K562 (cell line): Measurements from ENCODE around the gene ZBTB47. TPM values are rescaled to one million over a fixed set of nuclear protein-coding genes. Genes with fewer than 3 reads are reported as not detected.

Experiments used
- CHD4 ChIP-seq: fragments of 200-600 bp; sonication (generic); IDR thresholded peaks from 3 replicates; pipeline ENCODE4 v1.6.1; 2012; ENCODE audit warnings: low read depth, mild to moderate bottlenecking, mixed read lengths, low read length, inconsistent platforms; ENCODE audit not compliant: insufficient read depth, insufficient replicate concordance, poor library complexity, severe bottlenecking
- DMBX1 ChIP-seq: fragments of 250-450 bp; sonication (Bioruptor Pico); IDR thresholded peaks from 2 replicates; pipeline ENCODE4 v1.8.0; 2022; ENCODE audit warnings: inconsistent platforms, mild to moderate bottlenecking, moderate library complexity, borderline replicate concordance
- EGR1 ChIP-seq: fragments of 450-650 bp; conservative IDR thresholded peaks from 2 replicates; pipeline ENCODE4 v1.6.1; 2017; ENCODE audit warnings: mild to moderate bottlenecking
- ESRRA ChIP-seq: fragments of 450-650 bp; IDR thresholded peaks from 2 replicates; pipeline ENCODE4 v1.6.1; 2014; ENCODE audit warnings: low read depth, mild to moderate bottlenecking, moderate library complexity, borderline replicate concordance
- KLF6 ChIP-seq: fragments of 250-450 bp; sonication (Bioruptor Pico); IDR thresholded peaks from 2 replicates; pipeline ENCODE4 v1.4.0; 2020; ENCODE audit warnings: mild to moderate bottlenecking, moderate library complexity, borderline replicate concordance
- L3MBTL2 ChIP-seq: fragments of 450-650 bp; IDR thresholded peaks from 2 replicates; pipeline ENCODE4 v1.6.1; 2016; ENCODE audit warnings: mild to moderate bottlenecking, moderate library complexity
- NUFIP1 ChIP-seq: fragments of 450-650 bp; IDR thresholded peaks from 2 replicates; pipeline ENCODE4 v1.6.1; 2018; ENCODE audit not compliant: partially characterized antibody
- SMAD3 ChIP-seq: fragments of 450-650 bp; formaldehyde crosslinking; conservative IDR thresholded peaks from 2 replicates; pipeline ENCODE4 v1.4.0; 2020; ENCODE audit warnings: mild to moderate bottlenecking
- SMARCA5 ChIP-seq: fragments of 450-650 bp; IDR thresholded peaks from 2 replicates; pipeline ENCODE4 v1.6.1; 2016
- ZNF561 ChIP-seq: fragments of 450-650 bp; formaldehyde crosslinking; conservative IDR thresholded peaks from 2 replicates; pipeline ENCODE4 v1.4.0; 2020; ENCODE audit warnings: mild to moderate bottlenecking, moderate library complexity
- ZNF696 ChIP-seq: fragments of 250-450 bp; sonication (Bioruptor Pico); conservative IDR thresholded peaks from 2 replicates; pipeline ENCODE4 v1.4.0; 2020; ENCODE audit warnings: mild to moderate bottlenecking, moderate library complexity
- polyA plus RNA-seq, 8 experiments: library from polyadenylated mRNA; depleted of rRNA in 4 of 8; stranded (reverse) in 5 of 8; unstranded in 3 of 8; fragments of >200 nt; fragmentation: Nextera tagmentation in 2 of 8; fragmentation: Illumina TruSeq in 1 of 8; extraction: Ambion mirVana in 2 of 8; extraction: Trizol in 1 of 8; gene quantifications; 2 replicates each; pipeline versions ENCODE4 v1.2.1 to v1.2.3, GENCODE V29; 2011 to 2014; ENCODE audit warnings: inconsistent platforms in 1 of 8, missing spikeins in 1 of 8
- total RNA-seq, 7 experiments: library from RNA; depleted of rRNA in 6 of 7; stranded (reverse); fragments of >200 nt in 6 of 7; fragmentation: Illumina TruSeq in 2 of 7; extraction: Trizol in 2 of 7; gene quantifications; 2 replicates each; pipeline versions ENCODE4 v1.2.1 to v1.2.3, GENCODE V29; 2011 to 2021; ENCODE audit warnings: low replicate concordance in 1 of 7
- TF ChIP-seq, protein P1 (sequence below): fragments of 450-650 bp; IDR thresholded peaks from 2 replicates; pipeline ENCODE4 v1.6.1; 2016; ENCODE audit warnings: mild to moderate bottlenecking, moderate library complexity
- TF ChIP-seq, protein P2 (sequence below), 2 experiments: fragments of 450-650 bp in 1 of 2; sonication (generic) in 1 of 2; formaldehyde crosslinking; conservative IDR thresholded peaks; 2 replicates each; pipeline versions ENCODE4 v1.4.0 to v1.8.1; 2020 to 2022; ENCODE audit warnings: mild to moderate bottlenecking in 1 of 2, missing genetic modification reagents in 1 of 2

Gene ZBTB47
- total and polyA plus RNA-seq, 9 of the 15 experiments (the other 6 are each of a cell fraction or from before 2014, with no cell fraction given) = 0.11 to 4.6 (median 1.7) TPM; not detected in 1

DNA sequence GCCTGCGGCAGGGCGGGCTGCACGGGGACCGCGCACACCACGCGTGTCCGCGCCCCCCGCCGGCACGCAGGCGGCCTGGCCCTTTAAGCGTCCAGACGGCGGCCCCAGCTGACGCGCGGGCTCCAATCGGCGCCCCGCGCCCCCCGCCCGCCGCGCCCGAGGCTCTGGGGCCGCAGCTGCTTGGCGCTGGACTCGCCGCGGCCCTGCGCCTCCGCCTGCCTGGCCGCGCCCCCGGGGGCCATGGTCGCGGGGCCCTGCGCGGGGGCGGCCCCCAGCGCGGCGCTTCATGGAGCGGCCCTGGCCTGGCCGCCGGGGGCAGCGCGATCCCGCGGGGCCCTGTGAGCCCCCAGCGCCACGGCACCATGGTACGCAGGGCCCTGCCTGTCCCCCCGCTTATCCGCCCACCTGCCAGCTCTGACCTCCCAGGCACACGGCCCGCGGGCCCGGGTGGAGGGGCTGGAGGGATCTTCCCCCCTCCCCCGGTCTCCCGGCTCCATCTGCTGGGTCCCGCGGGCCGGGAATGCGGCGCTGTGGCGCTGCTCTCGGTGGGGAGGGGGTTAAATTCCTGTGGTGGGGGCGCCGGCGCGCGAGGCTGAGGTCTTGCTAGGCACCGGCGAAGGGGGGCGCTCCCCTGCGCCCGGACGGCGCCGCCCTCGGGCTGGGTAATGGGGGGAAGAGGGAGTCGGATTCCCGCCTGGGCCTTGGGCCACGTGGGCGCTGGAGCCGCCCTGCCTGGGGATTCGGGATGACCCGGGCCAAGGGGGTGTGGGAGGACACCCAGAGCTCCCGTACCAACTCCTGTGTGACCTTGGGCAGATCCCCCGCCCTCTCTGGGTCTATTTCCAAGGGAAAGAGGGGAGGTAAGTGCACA lies 1.1 kb downstream of the ZBTB47 start (continued):
- TF ChIP-seq, protein P1, sequence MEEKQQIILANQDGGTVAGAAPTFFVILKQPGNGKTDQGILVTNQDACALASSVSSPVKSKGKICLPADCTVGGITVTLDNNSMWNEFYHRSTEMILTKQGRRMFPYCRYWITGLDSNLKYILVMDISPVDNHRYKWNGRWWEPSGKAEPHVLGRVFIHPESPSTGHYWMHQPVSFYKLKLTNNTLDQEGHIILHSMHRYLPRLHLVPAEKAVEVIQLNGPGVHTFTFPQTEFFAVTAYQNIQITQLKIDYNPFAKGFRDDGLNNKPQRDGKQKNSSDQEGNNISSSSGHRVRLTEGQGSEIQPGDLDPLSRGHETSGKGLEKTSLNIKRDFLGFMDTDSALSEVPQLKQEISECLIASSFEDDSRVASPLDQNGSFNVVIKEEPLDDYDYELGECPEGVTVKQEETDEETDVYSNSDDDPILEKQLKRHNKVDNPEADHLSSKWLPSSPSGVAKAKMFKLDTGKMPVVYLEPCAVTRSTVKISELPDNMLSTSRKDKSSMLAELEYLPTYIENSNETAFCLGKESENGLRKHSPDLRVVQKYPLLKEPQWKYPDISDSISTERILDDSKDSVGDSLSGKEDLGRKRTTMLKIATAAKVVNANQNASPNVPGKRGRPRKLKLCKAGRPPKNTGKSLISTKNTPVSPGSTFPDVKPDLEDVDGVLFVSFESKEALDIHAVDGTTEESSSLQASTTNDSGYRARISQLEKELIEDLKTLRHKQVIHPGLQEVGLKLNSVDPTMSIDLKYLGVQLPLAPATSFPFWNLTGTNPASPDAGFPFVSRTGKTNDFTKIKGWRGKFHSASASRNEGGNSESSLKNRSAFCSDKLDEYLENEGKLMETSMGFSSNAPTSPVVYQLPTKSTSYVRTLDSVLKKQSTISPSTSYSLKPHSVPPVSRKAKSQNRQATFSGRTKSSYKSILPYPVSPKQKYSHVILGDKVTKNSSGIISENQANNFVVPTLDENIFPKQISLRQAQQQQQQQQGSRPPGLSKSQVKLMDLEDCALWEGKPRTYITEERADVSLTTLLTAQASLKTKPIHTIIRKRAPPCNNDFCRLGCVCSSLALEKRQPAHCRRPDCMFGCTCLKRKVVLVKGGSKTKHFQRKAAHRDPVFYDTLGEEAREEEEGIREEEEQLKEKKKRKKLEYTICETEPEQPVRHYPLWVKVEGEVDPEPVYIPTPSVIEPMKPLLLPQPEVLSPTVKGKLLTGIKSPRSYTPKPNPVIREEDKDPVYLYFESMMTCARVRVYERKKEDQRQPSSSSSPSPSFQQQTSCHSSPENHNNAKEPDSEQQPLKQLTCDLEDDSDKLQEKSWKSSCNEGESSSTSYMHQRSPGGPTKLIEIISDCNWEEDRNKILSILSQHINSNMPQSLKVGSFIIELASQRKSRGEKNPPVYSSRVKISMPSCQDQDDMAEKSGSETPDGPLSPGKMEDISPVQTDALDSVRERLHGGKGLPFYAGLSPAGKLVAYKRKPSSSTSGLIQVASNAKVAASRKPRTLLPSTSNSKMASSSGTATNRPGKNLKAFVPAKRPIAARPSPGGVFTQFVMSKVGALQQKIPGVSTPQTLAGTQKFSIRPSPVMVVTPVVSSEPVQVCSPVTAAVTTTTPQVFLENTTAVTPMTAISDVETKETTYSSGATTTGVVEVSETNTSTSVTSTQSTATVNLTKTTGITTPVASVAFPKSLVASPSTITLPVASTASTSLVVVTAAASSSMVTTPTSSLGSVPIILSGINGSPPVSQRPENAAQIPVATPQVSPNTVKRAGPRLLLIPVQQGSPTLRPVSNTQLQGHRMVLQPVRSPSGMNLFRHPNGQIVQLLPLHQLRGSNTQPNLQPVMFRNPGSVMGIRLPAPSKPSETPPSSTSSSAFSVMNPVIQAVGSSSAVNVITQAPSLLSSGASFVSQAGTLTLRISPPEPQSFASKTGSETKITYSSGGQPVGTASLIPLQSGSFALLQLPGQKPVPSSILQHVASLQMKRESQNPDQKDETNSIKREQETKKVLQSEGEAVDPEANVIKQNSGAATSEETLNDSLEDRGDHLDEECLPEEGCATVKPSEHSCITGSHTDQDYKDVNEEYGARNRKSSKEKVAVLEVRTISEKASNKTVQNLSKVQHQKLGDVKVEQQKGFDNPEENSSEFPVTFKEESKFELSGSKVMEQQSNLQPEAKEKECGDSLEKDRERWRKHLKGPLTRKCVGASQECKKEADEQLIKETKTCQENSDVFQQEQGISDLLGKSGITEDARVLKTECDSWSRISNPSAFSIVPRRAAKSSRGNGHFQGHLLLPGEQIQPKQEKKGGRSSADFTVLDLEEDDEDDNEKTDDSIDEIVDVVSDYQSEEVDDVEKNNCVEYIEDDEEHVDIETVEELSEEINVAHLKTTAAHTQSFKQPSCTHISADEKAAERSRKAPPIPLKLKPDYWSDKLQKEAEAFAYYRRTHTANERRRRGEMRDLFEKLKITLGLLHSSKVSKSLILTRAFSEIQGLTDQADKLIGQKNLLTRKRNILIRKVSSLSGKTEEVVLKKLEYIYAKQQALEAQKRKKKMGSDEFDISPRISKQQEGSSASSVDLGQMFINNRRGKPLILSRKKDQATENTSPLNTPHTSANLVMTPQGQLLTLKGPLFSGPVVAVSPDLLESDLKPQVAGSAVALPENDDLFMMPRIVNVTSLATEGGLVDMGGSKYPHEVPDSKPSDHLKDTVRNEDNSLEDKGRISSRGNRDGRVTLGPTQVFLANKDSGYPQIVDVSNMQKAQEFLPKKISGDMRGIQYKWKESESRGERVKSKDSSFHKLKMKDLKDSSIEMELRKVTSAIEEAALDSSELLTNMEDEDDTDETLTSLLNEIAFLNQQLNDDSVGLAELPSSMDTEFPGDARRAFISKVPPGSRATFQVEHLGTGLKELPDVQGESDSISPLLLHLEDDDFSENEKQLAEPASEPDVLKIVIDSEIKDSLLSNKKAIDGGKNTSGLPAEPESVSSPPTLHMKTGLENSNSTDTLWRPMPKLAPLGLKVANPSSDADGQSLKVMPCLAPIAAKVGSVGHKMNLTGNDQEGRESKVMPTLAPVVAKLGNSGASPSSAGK = peak; percentile 86
- TF ChIP-seq CHD4 (peak; percentile 51), DMBX1 (CRISPR knock-in tag) (0 out of 2 replicates have a peak, but pooled peaks have one; percentile 30), NUFIP1 (no peak), L3MBTL2 (peak; percentile 94), SMARCA5 (no peak; the same call in 1 of the 2 replicates), ESRRA (peak; percentile 47; the same call in 1 of the 2 replicates), SMAD3 (no peak), KLF6 (CRISPR knock-in tag) (no peak), EGR1 (peak; percentile 62), ZNF696 (CRISPR knock-in tag) (no peak), ZNF561 (CRISPR knock-in tag) (no peak)
- TF ChIP-seq, protein P2, sequence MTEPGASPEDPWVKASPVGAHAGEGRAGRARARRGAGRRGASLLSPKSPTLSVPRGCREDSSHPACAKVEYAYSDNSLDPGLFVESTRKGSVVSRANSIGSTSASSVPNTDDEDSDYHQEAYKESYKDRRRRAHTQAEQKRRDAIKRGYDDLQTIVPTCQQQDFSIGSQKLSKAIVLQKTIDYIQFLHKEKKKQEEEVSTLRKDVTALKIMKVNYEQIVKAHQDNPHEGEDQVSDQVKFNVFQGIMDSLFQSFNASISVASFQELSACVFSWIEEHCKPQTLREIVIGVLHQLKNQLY (CRISPR knock-in tag; conservative IDR thresholded peaks at IDR 0.05) = no peak
